Stimulated activated CD4-positive, alpha-beta T cell treated with anti-CD3 and anti-CD28 coated beads, Interleukin-1b, Interleukin-23, amount 100 ng/mL, for 24 hours (primary cell): ENCODE data around the gene COL6A6.
"Not testable (repeated sequence)": the region's sequence is repeated elsewhere in the genome, so short reads cannot be mapped to it uniquely, and the experiment has no call there.

Experiments
- DNase-seq, 4 experiments: peaks; one replicate each; pipeline ENCODE4 v3.0.0-alpha.2; 2020; ENCODE audit warnings: low read depth in 4 of 4, low spot score in 1 of 4

Gene COL6A6

DNA sequence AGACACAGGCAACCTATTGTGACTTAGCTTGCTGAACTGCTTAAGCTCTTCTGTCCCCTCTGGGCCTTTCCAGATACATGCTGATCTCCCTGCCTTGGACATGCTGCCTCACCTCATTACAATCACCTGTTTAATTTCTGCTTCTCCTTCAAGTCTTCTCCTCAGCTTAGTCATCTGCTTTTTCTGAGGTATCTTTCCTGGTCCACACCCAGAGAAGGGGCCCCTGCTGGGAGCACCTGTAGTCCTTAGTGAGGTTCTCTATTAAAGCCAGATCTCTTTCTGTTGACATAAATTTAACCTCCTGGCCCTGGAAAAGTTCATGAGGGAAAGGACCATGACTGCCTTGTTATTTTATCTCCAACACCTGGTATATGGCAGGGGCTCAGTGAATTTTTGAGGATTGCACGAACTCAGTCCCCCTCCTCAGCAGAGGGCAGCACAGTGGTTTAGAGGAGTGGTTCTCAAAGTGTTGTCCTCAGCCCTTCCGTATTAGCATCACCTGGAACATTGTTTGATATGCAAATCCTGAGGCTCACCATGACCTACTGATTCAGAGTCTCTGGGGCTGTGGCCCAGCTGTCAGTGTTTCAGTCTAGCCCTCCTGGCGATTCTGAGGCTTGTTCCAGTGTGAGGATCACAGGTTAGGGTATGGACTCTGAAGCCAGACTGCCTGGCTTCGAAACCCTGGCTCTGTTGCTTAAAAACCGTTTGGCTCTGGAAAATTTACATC lies 12.7 kb downstream of the COL6A6 start:
- no peak for DNase-seq

- DNase-seq = no peak
These were observed 16.3 kb downstream of the COL6A6 start for GRCh38 chr3:130533247-130533646.

DNA sequence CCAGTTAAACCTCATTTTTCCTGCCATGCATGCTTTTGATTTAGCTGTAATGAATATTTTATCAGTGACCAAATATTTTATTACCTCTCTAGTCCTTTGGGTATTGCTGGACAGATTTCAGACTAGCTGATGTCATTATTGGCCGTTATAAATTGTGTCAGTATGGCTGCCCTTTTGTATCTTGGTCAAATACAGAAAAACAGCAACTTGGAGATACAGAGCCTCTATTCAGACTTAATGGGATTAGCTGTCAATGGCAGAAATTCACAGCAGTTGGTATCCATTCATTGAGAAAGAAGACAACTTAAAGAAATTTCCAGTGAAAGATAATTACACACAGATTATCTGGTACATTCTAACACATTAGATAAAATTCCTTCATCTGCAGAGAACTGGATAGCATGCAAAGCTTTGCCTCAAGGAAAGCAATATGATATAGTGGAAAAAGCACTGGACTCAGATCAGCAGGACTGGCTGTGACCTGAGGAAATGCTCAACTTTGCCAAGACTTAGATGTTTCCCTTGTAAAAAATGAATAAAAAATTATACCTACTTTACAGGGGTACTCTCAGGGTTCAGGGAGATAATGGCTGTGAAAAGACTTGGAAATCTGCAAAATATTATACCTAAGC lies 20.8 kb downstream of the COL6A6 start:
- no peak for DNase-seq

GRCh38 chr3:130539005-130539404 lies 22.0 kb downstream of the COL6A6 start:
- DNase-seq = peak in 2 of 4 experiments; percentile 16 to 20

- DNase-seq = no peak
These were observed 26.3 kb downstream of the COL6A6 start for GRCh38 chr3:130543322-130543721.

GRCh38 chr3:130546920-130547679 lies 30.1 kb downstream of the COL6A6 start:
- DNase-seq = no peak

DNA sequence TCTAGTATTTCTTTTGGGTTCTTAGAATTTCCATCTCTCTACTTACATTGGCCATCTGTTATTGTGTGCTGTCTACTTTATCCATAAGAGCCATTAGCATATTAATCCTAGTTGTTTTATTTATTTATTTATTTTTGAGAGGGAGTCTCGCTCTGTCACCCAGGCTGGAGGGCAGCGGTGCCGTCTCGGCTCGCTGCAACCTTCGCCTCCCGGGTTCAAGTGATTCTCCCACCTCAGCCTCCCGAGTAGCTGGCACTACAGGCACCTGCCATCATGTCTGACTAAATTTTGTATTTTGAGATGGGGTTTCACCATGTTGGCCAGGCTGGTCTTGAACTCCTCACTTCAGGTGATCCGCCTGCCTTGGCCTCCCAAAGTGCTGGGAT lies 30.7 kb downstream of the COL6A6 start:
- DNase-seq = not testable (repeated sequence)

- no peak for DNase-seq
These were observed 31.4 kb downstream of the COL6A6 start for GRCh38 chr3:130548356-130548755.

- DNase-seq = no peak
These were observed 40.5 kb downstream of the COL6A6 start for GRCh38 chr3:130557336-130558035.

DNA sequence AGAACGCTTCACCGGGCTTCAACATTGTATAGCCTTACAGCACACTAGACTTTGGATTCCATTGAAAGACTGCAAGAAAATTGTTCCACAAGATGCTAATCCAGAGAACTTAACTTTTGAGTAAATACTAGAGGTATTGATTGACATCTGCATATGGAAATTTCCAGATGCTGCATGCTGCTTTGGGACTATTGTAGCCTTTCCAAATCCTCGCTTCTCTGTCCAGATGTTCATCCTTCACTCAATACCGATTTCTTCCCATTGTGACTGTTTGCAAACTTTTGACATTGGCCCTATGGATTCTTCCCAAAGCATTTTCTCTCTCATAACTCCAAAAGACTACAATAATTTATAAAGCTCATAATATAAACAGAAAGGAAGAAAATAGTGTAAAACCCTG lies 41.4 kb downstream of the COL6A6 start:
- DNase-seq = no peak

- no peak for DNase-seq
These were observed 48.2 kb downstream of the COL6A6 start for GRCh38 chr3:130565224-130565623.
